GM13976 (cell line): ENCODE measurements around the gene AGBL4.
A peak's percentile ranks its signal among the peaks of the same experiment; 100 is the strongest.

Source experiments
- DNase-seq: peaks from one replicate; pipeline ENCODE4 v3.0.0; 2012; ENCODE audit warnings: low spot score
- CTCF ChIP-seq: IDR thresholded peaks from 2 replicates; pipeline ENCODE4 v1.5.1; 2012; ENCODE audit warnings: borderline replicate concordance, mild to moderate bottlenecking; ENCODE audit not compliant: insufficient read depth; ENCODE audit errors: extremely low read depth, missing control alignments, control extremely low read depth
- in situ Hi-C: fragments of 300-500 bp; cut with MboI; formaldehyde crosslinking; loops from one replicate; pipeline ENCODE4 v1.12.0; 2022; ENCODE audit warnings: low sequenced_read_pairs, mixed read lengths, inconsistent platforms; ENCODE audit not compliant: unreplicated experiment

Gene AGBL4

GRCh38 chr1:48498096-48498791, 1525.5 kb downstream of the AGBL4 start:
- TF ChIP-seq CTCF = peak; percentile 88
- in situ Hi-C loops = no loop called here
- DNase-seq = peak; percentile 66

GRCh38 chr1:48495911-48496310, 1527.8 kb downstream of the AGBL4 start:
- in situ Hi-C loops = no loop called here
- no peak for TF ChIP-seq CTCF

GRCh38 chr1:48495166-48495565, 1528.6 kb downstream of the AGBL4 start:
- TF ChIP-seq CTCF = no peak
- DNase-seq = no peak
- in situ Hi-C loops = no loop called here

More at GRCh38 chr1:48495911-48496310, 1527.8 kb downstream of the AGBL4 start:
- DNase-seq = no peak

- TF ChIP-seq CTCF = no peak
Observed at GRCh38 chr1:48493970-48494769, 1529.6 kb downstream of the AGBL4 start.

GRCh38 chr1:48493041-48493440, 1530.7 kb downstream of the AGBL4 start:
- in situ Hi-C loops = no loop called here
- no peak for DNase-seq
- no peak for TF ChIP-seq CTCF

More at GRCh38 chr1:48493970-48494769, 1529.6 kb downstream of the AGBL4 start:
- in situ Hi-C loops = no loop called here
- DNase-seq = no peak

- no peak for DNase-seq
- TF ChIP-seq CTCF = no peak
- in situ Hi-C loops = no loop called here
Observed at GRCh38 chr1:48492392-48492791, 1531.4 kb downstream of the AGBL4 start.
